ENCODE results near the gene DNAJC2.

Gene DNAJC2, protein sequence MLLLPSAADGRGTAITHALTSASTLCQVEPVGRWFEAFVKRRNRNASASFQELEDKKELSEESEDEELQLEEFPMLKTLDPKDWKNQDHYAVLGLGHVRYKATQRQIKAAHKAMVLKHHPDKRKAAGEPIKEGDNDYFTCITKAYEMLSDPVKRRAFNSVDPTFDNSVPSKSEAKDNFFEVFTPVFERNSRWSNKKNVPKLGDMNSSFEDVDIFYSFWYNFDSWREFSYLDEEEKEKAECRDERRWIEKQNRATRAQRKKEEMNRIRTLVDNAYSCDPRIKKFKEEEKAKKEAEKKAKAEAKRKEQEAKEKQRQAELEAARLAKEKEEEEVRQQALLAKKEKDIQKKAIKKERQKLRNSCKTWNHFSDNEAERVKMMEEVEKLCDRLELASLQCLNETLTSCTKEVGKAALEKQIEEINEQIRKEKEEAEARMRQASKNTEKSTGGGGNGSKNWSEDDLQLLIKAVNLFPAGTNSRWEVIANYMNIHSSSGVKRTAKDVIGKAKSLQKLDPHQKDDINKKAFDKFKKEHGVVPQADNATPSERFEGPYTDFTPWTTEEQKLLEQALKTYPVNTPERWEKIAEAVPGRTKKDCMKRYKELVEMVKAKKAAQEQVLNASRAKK
- total RNA-seq = 83.3 reads per million, percentile 79 among the genes with 10 or more reads in this experiment

- DNase-seq = peak; percentile 80
Measured at GRCh38 chr7:103344453-103345149, at the start of gene DNAJC2. TSS of gene DNAJC2 (minus strand) at chr7:103344767. CDS start at chr7:103344622, 145 bp downstream.

DNA sequence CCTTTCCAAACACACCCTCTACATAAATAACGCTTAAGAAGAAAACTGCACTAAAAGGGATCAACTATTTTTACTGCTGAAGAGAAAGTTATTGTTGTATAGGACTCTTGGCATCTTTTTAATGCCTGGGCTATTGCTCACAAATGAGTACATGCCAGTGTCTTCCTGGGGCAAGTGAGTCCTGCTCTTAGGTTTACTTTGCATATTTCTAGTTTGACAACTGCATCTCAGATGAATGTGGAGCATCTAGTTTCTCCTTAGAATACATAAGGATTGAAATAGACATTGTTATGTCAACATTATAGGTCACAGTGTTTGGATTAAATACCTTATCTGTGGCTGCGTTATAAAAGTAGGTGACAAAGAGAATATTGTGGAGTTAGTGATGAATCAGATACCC lies 47.4 kb upstream of the DNAJC2 start:
- DNase-seq = no peak

GRCh38 chr7:103391150-103391549 lies 46.6 kb upstream of the DNAJC2 start:
- DNase-seq = no peak

DNA sequence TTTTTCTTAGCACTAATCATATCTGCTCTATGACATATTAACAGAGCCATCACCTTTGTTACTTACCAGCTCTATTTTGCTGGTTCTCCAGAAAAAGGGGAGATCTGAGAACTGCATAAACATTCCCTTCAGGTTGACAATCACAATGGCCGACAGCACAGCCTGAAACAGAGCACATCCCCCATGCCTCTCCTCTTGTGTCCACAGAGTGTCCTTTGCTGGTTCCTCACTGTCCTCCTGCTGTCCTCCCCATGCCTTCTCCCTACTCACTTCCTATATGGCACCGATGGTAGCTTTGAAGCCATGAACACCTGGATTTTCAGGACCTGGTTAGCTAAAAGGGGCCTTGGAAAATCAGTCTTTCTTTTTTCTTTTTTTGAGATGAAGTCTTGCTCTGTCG lies 44.7 kb upstream of the DNAJC2 start:
- no peak for DNase-seq

GRCh38 chr7:103388469-103389140 lies 44.0 kb upstream of the DNAJC2 start:
- DNase-seq = no peak

DNA sequence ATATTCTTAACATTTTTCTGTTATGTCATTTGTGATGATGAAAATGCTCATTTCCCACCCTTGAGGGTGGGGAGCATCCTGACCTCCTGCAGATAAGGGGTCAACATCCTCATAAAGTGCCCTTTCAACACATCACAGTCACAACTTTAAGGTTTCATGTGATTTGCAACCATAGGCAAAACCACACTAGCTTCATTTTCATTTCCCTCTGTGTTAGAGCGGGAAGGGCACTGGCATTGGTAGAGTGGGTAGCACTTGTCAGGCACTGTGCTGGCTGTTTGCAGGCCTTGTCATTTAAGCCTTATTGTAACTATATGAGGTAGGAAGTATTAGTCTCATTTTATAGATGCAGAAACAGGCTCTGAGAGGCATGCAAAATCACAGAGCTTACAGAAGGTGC lies 42.7 kb upstream of the DNAJC2 start:
- DNase-seq = no peak

DNA sequence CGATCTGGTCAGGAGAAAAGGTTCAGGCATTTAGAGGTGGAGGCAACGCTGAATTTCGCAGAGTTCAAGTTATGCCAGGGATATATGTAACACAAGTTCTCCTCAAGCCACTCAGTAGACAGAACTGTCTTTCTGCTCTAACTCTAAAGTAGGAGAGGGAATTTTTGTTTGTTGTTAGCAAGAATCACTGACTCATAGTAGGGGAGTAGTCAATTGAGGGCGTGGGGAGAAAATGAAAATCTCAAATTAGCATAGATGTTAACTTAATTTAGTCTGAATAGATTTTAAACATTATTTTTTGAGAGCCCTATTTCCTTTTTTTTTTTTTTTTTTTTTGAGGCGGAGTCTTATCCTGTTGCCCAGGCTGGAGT lies 37.5 kb upstream of the DNAJC2 start:
- no peak for DNase-seq

- DNase-seq = no peak
Measured at GRCh38 chr7:103381280-103382031, 36.9 kb upstream of the DNAJC2 start.

DNA sequence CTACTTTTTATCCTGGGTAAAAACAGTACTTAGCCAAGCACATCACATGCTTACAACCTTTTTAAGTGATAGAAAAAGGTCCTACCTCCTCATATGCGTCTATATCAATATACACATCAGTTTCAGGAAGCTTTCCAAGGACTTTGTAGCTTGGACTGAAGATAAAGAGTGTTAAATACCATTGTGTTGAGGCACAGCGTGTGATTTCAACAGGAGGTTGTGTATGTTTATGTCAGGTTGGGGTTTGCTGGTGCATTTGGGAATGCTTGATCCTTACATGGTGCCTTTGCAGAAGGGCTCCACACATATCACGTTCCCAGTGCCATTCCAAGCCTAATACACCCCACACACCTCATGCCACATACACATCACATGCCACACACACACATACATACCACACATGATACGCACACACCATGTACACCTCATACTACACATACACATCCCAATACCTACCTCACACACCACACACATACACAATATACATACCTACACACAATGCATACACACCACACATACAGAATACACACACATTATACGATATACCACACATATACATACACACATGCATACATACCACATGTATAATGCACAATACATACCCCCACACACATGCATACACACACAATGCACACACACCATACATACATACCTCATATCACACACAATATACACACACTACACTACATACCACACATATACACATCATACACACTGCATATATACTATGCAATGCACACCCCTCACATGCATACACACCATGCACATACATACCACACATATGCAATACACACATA lies 36.0 kb upstream of the DNAJC2 start:
- no peak for DNase-seq

DNA sequence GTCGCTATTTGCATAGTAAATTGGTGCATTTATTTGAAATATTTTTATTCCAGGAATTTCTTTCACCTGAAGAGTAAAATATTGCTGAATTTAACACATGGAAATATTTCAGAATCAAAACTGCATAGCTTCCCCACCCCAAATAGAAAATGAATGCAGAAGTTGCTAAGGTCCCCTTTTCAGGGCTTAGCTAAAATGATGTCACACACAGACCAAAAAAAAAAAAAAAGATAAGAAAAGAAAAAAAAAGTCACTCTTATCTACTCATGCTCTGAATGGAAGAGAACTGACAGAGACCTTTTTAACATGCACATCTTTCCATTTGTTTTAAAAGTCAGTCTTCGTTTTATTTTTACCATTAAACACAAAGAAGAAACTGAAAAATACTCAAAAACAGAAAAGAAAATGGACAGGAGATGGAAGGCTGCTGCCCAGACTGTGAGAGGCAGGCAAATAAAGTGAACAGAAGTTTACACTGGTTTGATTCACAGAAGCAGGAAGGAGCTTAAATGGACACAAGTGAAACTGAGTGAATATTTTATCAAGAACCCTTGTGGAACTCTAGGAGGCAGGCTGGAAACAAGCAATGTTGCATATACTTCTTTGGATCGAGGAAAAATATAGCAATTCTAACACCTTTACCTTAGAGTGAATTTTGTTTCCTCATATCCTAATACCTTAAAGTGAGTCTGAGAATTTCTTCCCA lies 34.9 kb upstream of the DNAJC2 start:
- no peak for DNase-seq

- DNase-seq = no peak
Measured at GRCh38 chr7:103373866-103374643, 29.5 kb upstream of the DNAJC2 start.

GRCh38 chr7:103369432-103369831 lies 24.9 kb upstream of the DNAJC2 start:
- no peak for DNase-seq

DNA sequence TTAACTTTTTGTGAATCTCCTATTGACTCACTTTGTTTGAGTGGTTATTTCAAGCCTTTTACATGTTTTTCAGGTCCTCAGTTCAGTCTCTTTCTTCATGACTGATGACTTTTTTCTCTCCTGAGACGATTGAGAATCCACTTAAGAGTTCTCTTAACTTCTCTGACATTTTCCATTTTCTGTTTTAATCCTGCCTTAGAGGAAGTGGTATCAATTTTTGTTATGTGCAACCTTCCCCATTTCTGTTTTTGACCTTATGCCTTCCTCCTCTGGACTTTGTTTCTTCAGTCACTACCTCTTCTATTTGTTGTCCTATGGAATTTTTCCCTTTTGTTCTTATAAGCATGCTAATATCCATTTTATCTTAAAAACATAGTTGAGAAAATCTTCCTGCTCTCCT lies 5.2 kb upstream of the DNAJC2 start:
- DNase-seq = no peak

DNA sequence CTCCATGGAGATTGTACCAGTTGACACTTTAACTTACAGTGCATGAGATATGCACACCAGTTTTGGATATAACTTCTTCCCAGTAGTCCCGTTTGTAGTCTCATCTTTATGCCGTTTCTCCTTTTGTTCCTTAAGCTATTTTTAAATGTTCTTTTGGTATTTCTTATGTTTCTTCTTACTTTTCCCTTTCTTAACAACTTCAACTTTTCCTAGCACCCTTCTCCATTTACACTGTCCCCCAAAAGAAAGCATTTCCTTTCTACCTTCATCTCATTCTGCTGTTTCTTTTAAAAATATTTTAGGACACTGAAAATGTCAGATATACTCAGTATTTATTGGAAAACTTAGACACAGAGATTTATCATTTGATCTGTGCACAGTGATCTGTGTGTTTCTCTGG lies 4.4 kb upstream of the DNAJC2 start:
- no peak for DNase-seq

DNA sequence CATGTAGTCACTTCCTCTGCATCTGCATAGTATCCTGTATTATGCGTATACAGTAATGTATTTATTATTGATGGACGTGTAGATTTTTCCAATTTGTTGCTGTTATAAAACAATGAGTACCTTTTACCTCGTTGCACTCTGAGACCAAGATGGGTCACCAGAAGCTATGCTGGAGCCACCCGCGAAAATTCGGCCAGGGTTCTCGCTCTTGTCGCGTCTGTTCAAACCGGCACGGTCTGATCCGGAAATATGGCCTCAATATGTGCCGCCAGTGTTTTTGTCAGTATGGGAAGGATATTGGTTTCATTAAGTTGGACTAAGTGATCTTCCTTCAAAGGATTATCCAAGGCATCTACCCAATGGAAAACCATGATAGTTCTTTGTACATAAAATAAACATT lies 3.9 kb upstream of the DNAJC2 start:
- DNase-seq = no peak

DNA sequence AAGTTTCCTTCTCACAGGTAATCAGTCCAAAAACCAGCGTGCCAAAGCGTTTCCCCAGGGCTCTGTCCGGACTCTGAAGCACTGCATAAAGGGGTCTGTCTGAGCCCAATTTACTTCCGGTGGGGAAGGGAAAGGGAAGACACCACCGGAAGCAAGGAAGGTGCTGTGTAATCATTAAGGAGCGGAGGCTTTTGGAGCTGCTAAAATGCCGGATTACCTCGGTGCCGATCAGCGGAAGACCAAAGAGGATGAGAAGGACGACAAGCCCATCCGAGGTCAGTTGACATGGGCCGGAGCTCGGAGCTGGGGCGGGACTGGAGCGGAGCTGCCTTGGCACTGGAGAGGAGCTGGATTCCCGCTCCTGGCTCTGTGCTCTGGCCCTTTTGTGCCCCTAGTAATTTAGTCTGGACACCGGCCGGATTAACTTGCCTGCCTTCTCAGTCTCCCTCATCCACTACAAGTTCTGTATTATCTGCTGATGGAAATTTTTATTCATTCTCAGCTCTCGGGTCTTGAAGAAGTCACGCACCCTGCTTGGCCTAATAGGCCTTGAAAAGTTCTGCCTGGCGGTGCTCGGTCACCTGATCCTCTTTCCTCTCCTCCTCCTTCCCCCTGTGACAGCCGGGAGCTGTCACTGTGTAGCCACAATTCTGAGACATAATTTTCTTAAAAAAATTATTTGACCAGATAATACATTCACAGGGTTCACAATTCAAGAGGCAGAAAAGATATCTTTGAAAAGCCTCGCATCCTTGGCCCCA lies 3.1 kb upstream of the DNAJC2 start, which contains the start of gene PSMC2:
TSS of gene PSMC2 (plus strand) at position 137 of the 761 bp plus-strand sequence. CDS start at position 206, 69 bp downstream.
- DNase-seq = peak; percentile 74

- no peak for DNase-seq
Measured at GRCh38 chr7:103346396-103346795, 1.8 kb upstream of the DNAJC2 start.

DNA sequence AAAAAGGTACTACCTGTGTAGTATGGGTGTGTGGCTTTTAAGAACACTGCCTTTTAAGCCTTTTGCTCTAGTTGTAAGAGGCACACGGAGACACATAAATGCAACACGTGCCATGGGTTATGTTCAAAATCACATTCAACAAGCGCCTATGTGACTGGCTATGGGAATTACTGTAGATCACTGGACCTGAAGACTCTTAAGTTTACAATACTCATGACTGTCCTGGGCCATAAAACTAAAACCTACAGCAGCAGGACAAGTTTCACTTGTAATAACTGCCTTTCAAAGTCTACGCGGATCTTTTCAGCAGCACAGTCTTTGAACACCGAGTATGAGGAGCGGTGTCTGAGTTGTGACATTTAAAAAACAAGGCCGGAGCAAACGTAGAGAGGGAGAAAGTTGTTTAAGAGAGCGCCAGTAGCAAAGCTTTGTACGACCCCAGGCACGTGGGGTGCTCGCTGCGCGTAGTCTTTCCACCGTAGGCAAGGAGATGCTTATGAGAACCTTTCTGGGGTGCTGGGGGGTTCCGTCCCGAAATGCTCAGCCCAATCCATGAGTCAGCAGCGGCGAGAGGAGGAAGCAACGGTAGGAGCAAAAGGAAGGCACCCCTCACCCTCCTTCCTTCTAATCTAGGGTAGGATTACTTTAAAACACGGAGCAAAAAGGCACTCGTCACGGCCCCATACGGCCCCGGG lies 662 bp downstream of the DNAJC2 start:
- peak; percentile 19 for DNase-seq

DNA sequence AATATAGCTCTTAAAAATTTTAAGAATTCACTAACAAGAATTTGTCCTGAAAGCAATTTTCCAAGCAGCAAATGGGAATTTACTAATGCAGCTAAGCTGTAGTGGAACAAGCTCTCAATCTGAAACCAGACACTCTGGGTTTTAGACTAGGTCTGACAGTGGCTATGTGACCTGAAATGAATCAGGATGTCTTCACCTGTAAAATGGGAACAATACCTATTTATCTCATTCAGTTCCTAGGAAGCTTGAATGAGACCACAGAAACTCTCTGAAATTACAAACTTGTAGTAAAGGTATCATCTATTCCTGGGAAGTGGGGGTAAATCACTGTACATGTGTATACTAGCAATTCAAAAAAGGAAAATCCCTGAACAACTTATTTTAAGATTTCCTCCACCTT lies 1.2 kb downstream of the DNAJC2 start:
- no peak for DNase-seq

Measured in effector CD4-positive, alpha-beta T cell (primary cell).